CD4-positive, alpha-beta T cell treated with Interferon alpha-2 for 1 hour (primary cell): ENCODE measurements around the gene DCLK2.
A peak's percentile ranks its signal among the peaks of the same experiment; 100 is the strongest.
"Not testable (repeated sequence)": the region's sequence is repeated elsewhere in the genome, so short reads cannot be mapped to it uniquely, and the experiment has no call there.

Experiments used
- DNase-seq, 2 donors: peaks; one replicate each; pipeline ENCODE4 v3.0.0-alpha.2; 2020 to 2022

The DCLK2 gene

GRCh38 chr4:150158041-150158440 lies 79.8 kb downstream of the DCLK2 start:
- DNase-seq, result no peak

GRCh38 chr4:150160473-150160872 lies 82.2 kb downstream of the DCLK2 start:
- no peak for DNase-seq

GRCh38 chr4:150161109-150161508 lies 82.9 kb downstream of the DCLK2 start:
- no peak for DNase-seq

- not testable (repeated sequence) for DNase-seq
Observed at GRCh38 chr4:150162020-150162419, 83.8 kb downstream of the DCLK2 start.

GRCh38 chr4:150164055-150164454 lies 85.8 kb downstream of the DCLK2 start:
- no peak for DNase-seq

- DNase-seq, result no peak
Observed at GRCh38 chr4:150164956-150165629, 86.8 kb downstream of the DCLK2 start.

GRCh38 chr4:150167054-150167453 lies 88.8 kb downstream of the DCLK2 start:
- no peak for DNase-seq

GRCh38 chr4:150173432-150173861 lies 95.2 kb downstream of the DCLK2 start:
- DNase-seq, result no peak

GRCh38 chr4:150173982-150174398 lies 95.7 kb downstream of the DCLK2 start:
- DNase-seq, result no peak

- DNase-seq, result no peak
Observed at GRCh38 chr4:150176547-150176946, 98.3 kb downstream of the DCLK2 start.

GRCh38 chr4:150178161-150178560 lies 99.9 kb downstream of the DCLK2 start:
- no peak for DNase-seq

- DNase-seq, result no peak
Observed at GRCh38 chr4:150181536-150181935, 103.3 kb downstream of the DCLK2 start.

- DNase-seq, result no peak
Observed at GRCh38 chr4:150182794-150183193, 104.5 kb downstream of the DCLK2 start.

GRCh38 chr4:150185033-150185432 lies 106.8 kb downstream of the DCLK2 start:
- DNase-seq, result not testable (repeated sequence)

- DNase-seq, result no peak
Observed at GRCh38 chr4:150192986-150193385, 114.7 kb downstream of the DCLK2 start.

GRCh38 chr4:150197256-150197655 lies 119.0 kb downstream of the DCLK2 start:
- DNase-seq, result not testable (repeated sequence)

- DNase-seq, result no peak
Observed at GRCh38 chr4:150199056-150199455, 120.8 kb downstream of the DCLK2 start.

GRCh38 chr4:150205016-150205415 lies 126.8 kb downstream of the DCLK2 start:
- no peak for DNase-seq

- no peak for DNase-seq
Observed at GRCh38 chr4:150206265-150206664, 128.0 kb downstream of the DCLK2 start.

GRCh38 chr4:150206954-150207353 lies 128.7 kb downstream of the DCLK2 start:
- no peak for DNase-seq

GRCh38 chr4:150207871-150208270 lies 129.6 kb downstream of the DCLK2 start:
- no peak for DNase-seq

GRCh38 chr4:150209140-150209829 lies 131.0 kb downstream of the DCLK2 start:
- DNase-seq, result peak in 1 of 2 donors; percentile 12

GRCh38 chr4:150211016-150211415 lies 132.8 kb downstream of the DCLK2 start:
- DNase-seq, result no peak

GRCh38 chr4:150211799-150212445 lies 133.7 kb downstream of the DCLK2 start:
- no peak for DNase-seq
